Left ventricle myocardium inferior (tissue), 1 donor: ENCODE results near the gene RAB1A. TPM values are rescaled to one million over a fixed set of nuclear protein-coding genes. Genes with fewer than 3 reads are reported as not detected.
"Not testable (repeated sequence)": the region's sequence is repeated elsewhere in the genome, so short reads cannot be mapped to it uniquely, and the experiment has no call there.

Source experiments
- DNase-seq: peaks from one replicate; pipeline ENCODE4 v3.0.0-alpha.2; 2020
- H3K27ac ChIP-seq: fragments of 200-600 bp; replicated peaks from 2 replicates; pipeline ENCODE4 v1.8.0; 2021
- H3K27me3 ChIP-seq: fragments of 200-600 bp; 2 replicates; pipeline ENCODE4 v1.8.0; 2021; ENCODE audit warnings: low read depth
- H3K36me3 ChIP-seq: fragments of 200-600 bp; 2 replicates; pipeline ENCODE4 v1.8.0; 2021
- H3K4me1 ChIP-seq: fragments of 200-600 bp; 2 replicates; pipeline ENCODE4 v1.8.0; 2021
- H3K4me3 ChIP-seq: fragments of 200-600 bp; 2 replicates; pipeline ENCODE4 v1.8.0; 2021; ENCODE audit warnings: mild to moderate bottlenecking, moderate library complexity
- H3K9me3 ChIP-seq: fragments of 200-600 bp; replicated peaks from 2 replicates; pipeline ENCODE4 v1.8.0; 2021
- intact Hi-C: fragments of 100-400 bp; cut with micrococcal nuclease; formaldehyde crosslinking; loops from one replicate; pipeline ENCODE4 v1.11.0; 2022
- total RNA-seq: library from RNA; stranded (reverse); fragmentation: NEBNext Ultra II Directional; extraction: Animal tissue kit (Norgen Biotek cat#: 25700); gene quantifications from one replicate; pipeline ENCODE4 v1.2.1, GENCODE V29; 2021
- TF ChIP-seq, protein P1 (sequence below): fragments of 200-600 bp; IDR thresholded peaks from 2 replicates; pipeline ENCODE4 v1.8.0; 2021; ENCODE audit warnings: antibody characterized with exemption, mild to moderate bottlenecking, borderline replicate concordance
- donor health status: DM: no; HTN: yes; CAD: no; lungs with severe emphysema.

Gene RAB1A
- total RNA-seq, 1 donor from 2014 or later = 115 TPM

DNA sequence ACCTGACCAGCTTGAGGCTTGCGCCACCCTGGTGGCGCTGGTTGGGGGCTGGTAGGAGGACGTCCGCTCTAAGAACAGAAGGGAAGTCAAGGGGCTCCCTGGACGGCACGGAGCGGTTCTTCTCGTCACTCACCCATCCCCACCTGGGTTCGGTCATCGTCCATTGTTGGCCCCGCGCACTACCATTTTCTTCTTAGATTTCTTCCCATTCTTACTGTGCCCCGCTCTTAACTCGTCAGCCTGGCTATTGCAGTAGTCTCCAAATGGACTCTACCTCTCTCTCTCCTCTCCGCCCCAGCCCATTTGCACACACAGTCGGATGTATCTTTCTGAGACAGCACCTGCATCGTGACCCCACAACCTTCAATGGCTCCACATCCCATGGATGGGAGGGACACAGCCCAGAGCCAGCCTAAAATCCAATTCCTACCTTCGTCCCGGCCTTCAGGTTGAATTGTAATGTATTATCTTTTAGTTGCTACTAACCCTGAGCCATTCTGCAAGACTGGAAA is 814 bp upstream of the RAB1A start:
- Histone ChIP-seq H3K36me3 (no peaks in the 10 kb centered on the region), H3K4me1 (peaks cover 54% of the 10 kb centered on the region), H3K9me3 (no peaks in the 10 kb centered on the region), H3K4me3 (peak overlapping the region; percentile 93), H3K27me3 (no peaks in the 10 kb centered on the region), H3K27ac (peak overlapping the region; percentile 97)
- no peak for DNase-seq
- intact Hi-C loops = no loop called here
- TF ChIP-seq, protein P1, sequence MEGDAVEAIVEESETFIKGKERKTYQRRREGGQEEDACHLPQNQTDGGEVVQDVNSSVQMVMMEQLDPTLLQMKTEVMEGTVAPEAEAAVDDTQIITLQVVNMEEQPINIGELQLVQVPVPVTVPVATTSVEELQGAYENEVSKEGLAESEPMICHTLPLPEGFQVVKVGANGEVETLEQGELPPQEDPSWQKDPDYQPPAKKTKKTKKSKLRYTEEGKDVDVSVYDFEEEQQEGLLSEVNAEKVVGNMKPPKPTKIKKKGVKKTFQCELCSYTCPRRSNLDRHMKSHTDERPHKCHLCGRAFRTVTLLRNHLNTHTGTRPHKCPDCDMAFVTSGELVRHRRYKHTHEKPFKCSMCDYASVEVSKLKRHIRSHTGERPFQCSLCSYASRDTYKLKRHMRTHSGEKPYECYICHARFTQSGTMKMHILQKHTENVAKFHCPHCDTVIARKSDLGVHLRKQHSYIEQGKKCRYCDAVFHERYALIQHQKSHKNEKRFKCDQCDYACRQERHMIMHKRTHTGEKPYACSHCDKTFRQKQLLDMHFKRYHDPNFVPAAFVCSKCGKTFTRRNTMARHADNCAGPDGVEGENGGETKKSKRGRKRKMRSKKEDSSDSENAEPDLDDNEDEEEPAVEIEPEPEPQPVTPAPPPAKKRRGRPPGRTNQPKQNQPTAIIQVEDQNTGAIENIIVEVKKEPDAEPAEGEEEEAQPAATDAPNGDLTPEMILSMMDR = no peak

DNA sequence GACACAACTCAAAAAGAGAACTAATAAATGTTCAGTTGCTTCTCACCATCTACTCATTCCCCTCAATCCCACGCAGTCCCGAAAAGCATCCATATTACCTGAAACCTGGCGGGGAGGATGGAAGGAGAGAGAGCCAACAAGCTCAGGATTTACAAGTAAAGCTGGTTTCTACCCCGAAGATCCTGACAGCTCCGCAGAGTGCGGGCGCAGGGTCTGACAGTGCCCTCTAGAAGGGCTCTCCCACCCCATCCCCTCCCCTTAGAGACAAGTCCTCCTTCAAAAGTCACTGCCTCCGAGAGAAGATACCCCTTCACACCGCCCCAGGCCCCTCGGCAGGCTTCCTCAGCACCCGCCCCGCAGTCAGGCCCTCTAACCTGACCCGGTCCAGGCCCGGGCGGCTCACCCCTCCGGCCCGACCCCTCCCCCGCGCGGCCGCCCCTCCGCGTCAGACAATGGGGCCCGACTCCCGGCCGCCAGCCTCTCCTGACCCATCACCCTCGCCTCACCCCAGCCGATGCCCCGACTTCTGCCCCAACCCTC is 550 bp downstream of the RAB1A start:
- Histone ChIP-seq H3K4me1 (peaks cover 67% of the 10 kb centered on the region), H3K9me3 (no peaks in the 10 kb centered on the region), H3K27me3 (no peaks in the 10 kb centered on the region), H3K27ac (peak overlapping the region; percentile 97), H3K4me3 (peak overlapping the region; percentile 93), H3K36me3 (no peaks in the 10 kb centered on the region)
- TF ChIP-seq, protein P1 = no peak
- DNase-seq = peak; percentile 50
- intact Hi-C loops = loop anchor here (5.0 kb wide), 1 partner anchor 57 kb away; no protein-coding TSS in a partner anchor

DNA sequence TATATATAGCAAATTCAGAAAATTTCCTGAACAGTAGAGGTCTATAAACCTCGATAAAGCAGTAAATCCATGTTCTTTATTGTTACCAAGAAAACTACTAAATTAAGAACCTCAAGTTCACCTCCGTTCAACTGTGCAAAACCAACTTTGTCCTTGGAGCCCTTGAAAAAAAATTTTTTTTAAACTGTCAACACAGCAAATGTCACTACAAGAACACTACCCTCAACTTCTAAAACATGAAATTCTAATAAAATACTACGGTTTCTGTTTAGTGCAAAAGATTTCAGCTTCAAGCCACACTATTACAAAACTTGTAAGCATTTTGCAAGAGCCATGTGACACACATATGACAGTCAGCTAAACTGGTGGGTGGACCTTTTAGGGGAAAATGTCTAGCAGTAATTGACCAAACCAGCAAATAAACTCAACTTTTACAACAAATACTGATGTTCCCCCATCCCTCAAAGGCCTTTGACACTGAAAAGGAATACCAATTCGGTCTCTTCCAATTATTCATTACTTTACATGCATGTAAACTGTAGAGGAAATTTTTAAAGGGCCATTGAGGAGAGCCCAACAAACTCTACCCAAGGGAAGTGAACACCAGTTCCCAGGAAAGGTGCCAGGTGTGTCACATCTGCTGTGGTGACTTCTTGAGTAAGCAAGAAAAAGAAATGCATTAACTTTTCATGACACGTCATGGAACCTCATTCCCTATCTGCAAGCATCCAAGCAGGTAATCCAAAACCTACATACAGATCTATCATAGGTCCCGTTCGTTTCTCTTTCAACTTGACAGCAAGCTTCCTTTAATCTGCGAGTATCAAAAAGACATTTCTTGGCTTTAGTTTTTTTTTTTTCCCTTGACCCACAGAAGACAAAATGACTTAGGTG is 1.4 kb downstream of the RAB1A start:
- Histone ChIP-seq H3K27ac (peak overlapping the region; percentile 97), H3K4me3 (peak overlapping the region; percentile 93), H3K27me3 (no peaks in the 10 kb centered on the region), H3K9me3 (no peaks in the 10 kb centered on the region), H3K4me1 (peaks cover 76% of the 10 kb centered on the region), H3K36me3 (no peaks in the 10 kb centered on the region)
- DNase-seq = no peak
- intact Hi-C loops = loop anchor here (5.0 kb wide), 1 partner anchor 56 kb away; no protein-coding TSS in a partner anchor
- TF ChIP-seq, protein P1 = no peak

DNA sequence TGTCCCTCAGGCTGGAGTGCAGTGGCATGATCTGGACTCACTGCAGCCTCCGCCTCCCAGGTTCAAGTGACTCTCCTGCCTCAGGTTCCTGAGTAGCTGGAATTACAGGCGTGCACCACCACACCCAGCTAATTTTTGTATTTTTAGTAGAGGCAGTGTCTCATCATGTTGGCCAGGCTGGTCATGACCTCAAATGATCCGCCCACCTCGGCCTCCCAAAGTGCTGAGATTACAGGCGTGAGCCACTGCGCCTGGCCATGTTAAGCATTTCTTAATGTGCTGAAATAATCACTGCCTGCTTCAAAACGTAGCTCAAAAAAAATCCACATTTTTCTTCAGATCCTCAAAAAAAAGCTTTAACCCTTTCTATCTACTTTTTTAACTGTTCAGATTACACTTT is 4.4 kb downstream of the RAB1A start:
- Histone ChIP-seq H3K27ac (peak overlapping the region; percentile 97), H3K4me1 (peaks cover 92% of the 10 kb centered on the region), H3K4me3 (peak overlapping the region; percentile 93)
- H3K9me3 ChIP-seq, H3K36me3 ChIP-seq, H3K27me3 ChIP-seq: not testable (repeated sequence)
- intact Hi-C loops = loop anchor here (5.0 kb wide), 1 partner anchor 53 kb away; no protein-coding TSS in a partner anchor
- peak; percentile 40 for DNase-seq

DNA sequence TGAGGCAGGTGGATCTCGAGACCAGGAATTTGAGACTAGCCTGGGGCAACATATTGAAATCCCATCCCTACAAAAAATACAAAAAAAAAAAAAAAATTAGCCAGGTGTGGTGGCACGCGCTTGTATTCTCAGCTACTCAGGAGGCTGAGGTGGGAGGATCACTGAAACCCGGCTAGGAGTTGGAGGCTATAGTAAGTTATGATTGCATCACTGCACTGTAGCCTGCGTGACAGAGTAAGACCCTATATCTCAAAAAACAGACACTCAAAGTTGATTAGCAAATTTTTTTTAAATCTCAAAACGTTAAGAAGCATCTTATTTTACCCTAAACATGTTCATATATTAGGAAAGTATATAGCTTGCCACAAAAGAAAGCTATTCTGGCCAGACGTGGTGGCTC is 7.6 kb downstream of the RAB1A start:
- Histone ChIP-seq H3K4me1 (peaks cover 99% of the 10 kb centered on the region), H3K27ac (peak overlapping the region; percentile 48), H3K4me3 (no peak overlapping the region), H3K36me3 (no peaks in the 10 kb centered on the region), H3K9me3 (no peaks in the 10 kb centered on the region), H3K27me3 (no peaks in the 10 kb centered on the region)
- TF ChIP-seq, protein P1 = no peak
- no peak for DNase-seq
- intact Hi-C loops = no loop called here
